Activated CD4-positive, alpha-beta memory T cell treated with anti-CD3 and anti-CD28 coated beads for 36 hours (primary cell): ENCODE data around the gene NPAS2. TPM values are rescaled to one million over a fixed set of nuclear protein-coding genes. Genes with fewer than 3 reads are reported as not detected.

Experiments
- CTCF ChIA-PET: fragments of 350-600 bp; sonication (Branson Sonifier 250); formaldehyde crosslinking; loops from one replicate; lab custom pipeline; 2021; ENCODE audit warnings: antibody characterized with exemption, inconsistent platforms; lab: Charles Lee
- POLR2A ChIA-PET: fragments of 350-600 bp; sonication (Branson Sonifier 250); formaldehyde crosslinking; loops from one replicate; lab custom pipeline; 2021; ENCODE audit warnings: antibody characterized with exemption; lab: Charles Lee
- DNase-seq: peaks from one replicate; pipeline ENCODE4 v3.0.0-alpha.2; 2020
- H3K27ac Mint-ChIP-seq: one replicate; pipeline ENCODE4 v1.8.0; 2021; ENCODE audit warnings: mixed read lengths
- H3K27me3 Mint-ChIP-seq: one replicate; pipeline ENCODE4 v1.8.0; 2021; ENCODE audit warnings: mixed read lengths
- H3K36me3 Mint-ChIP-seq: one replicate; pipeline ENCODE4 v1.8.0; 2021; ENCODE audit warnings: mixed read lengths
- H3K4me1 Mint-ChIP-seq: one replicate; pipeline ENCODE4 v1.8.0; 2021; ENCODE audit warnings: low read depth, mixed read lengths
- H3K4me3 Mint-ChIP-seq: one replicate; pipeline ENCODE4 v1.8.0; 2021; ENCODE audit warnings: mild to moderate bottlenecking, mixed read lengths
- H3K9me3 Mint-ChIP-seq: one replicate; pipeline ENCODE4 v1.8.0; 2021; ENCODE audit warnings: mixed read lengths
- intact Hi-C: fragments of 100-400 bp; cut with micrococcal nuclease; formaldehyde crosslinking; loops from one replicate; pipeline ENCODE4 v1.15.1; 2023
- total RNA-seq, 2 experiments: library from RNA; stranded (reverse); gene quantifications; one replicate each; pipeline ENCODE4 v1.2.3, GENCODE V29; 2021

NPAS2 gene
- total RNA-seq, 2 experiments from 2014 or later, result 1.4 to 2.3 TPM

DNA sequence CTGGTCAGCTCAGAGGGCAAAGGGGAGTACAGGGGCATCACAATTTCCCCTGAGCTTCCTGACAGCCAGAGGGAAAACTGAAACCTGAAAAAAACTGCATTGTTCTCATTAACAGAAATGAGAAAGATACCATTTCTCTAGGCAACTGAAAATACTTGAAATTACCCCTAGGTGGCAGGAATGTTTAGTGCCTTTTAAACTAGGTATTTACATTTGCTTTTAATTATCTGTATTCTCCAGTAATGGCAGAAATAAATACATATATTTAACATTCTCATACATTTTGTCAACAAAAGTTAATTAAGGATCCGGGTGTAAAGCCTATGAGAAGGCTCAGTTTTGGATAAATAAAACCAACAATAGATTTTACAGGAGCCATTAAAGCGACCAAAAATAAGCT is 216.6 kb downstream of the NPAS2 start:
- Mint-ChIP-seq H3K9me3 (no peaks in the 10 kb centered on the region), H3K27ac (no peak overlapping the region), H3K27me3 (no peaks in the 10 kb centered on the region), H3K4me1 (no peaks in the 10 kb centered on the region), H3K4me3 (no peak overlapping the region), H3K36me3 (no peaks in the 10 kb centered on the region)
- CTCF ChIA-PET, result interaction anchor here (0.7 to 4.2 kb wide), 12 partner anchors 8 to 169 kb away, joined by 3 to 25 read pairs (median 4); partner anchors contain the start of gene TBC1D8
- POLR2A ChIA-PET, result no interaction called here
- DNase-seq, result no peak
- intact Hi-C loops, result no loop called here

DNA sequence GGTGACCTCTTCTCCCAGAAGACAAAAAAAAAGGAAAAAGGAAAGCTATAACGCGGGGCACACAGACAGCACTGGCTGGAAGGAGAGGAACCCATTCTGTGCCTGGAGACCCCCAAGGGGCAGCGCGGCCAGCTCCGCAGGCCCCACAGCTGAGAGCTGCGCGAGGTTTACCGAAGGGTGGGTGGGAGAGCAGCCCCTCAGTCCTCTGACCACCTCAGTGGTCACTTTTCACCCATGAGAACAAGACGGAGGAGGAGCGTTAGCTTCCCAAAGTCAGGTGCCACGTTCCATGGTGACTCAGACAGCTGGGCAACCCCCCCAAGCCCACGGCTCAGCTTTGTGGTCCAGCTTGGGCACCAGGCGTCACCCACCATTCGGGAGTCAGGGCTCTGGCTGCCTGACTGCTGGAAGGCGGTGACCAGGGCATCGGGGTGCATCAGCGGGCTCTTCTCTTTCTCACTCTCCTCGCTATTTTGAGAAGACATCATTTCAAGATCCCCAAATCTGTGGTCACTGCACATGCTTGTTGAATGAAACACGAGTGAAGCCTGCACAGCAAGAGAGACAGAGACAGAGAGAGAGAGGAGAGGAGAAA is 217.3 kb downstream of the NPAS2 start:
- H3K27ac Mint-ChIP-seq, result no peak overlapping the region
- intact Hi-C loops, result no loop called here
- no peak overlapping the region for H3K4me3 Mint-ChIP-seq
- POLR2A ChIA-PET, result no interaction called here
- H3K9me3 Mint-ChIP-seq, result no peaks in the 10 kb centered on the region
- no peaks in the 10 kb centered on the region for H3K4me1 Mint-ChIP-seq
- H3K36me3 Mint-ChIP-seq, result no peaks in the 10 kb centered on the region
- DNase-seq, result no peak
- H3K27me3 Mint-ChIP-seq, result no peaks in the 10 kb centered on the region
- CTCF ChIA-PET, result interaction anchor here (0.6 to 4.2 kb wide), 12 partner anchors 9 to 1941 kb away, joined by 3 to 25 read pairs (median 4); partner anchors contain the start of gene TBC1D8

DNA sequence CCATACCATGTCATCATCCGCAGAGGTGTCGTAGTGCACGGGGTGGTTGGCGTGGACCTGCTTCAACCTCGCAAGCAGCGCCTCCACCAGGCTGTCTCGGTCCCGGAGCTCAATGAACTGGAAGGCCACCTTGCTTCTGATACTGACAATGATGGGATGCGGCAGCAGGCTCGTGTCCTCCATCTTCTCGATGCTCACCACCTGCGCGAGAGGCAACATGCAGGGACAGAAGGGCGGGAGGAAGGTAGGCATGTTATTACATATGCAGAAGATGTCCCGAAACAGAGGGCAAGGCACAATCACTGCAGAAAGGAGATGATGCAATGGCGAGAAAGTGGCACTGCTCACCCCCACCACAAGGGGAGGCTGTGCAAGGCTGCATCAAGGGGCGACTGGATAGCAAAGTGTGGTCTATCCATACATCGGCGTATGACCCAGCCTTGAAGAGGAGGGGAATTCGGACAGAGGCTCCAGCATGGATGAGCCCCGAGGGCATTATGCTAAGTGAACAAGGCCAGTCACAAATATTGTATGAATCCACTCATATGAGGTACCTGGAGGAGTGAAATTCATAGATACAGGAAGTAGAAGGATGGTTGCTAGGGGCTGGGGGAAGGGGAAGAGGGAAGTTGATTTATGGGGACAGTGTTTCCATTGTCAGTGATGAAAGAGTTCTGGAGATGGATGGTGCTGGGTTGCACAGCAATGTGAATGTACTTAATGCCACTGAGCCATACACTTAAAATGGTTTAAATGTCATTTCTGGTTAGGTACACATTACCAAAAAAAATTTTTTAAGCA is 218.7 kb downstream of the NPAS2 start:
- Mint-ChIP-seq H3K4me3 (no peak overlapping the region), H3K27ac (no peak overlapping the region), H3K36me3 (no peaks in the 10 kb centered on the region), H3K4me1 (no peaks in the 10 kb centered on the region), H3K27me3 (no peaks in the 10 kb centered on the region), H3K9me3 (no peaks in the 10 kb centered on the region)
- intact Hi-C loops, result loop anchor here (1.0 to 2.0 kb wide), 2 partner anchors 114 to 167 kb away; no protein-coding TSS in a partner anchor
- DNase-seq, result peak; percentile 49
- ChIA-PET POLR2A (no interaction called here), CTCF (no interaction called here)

DNA sequence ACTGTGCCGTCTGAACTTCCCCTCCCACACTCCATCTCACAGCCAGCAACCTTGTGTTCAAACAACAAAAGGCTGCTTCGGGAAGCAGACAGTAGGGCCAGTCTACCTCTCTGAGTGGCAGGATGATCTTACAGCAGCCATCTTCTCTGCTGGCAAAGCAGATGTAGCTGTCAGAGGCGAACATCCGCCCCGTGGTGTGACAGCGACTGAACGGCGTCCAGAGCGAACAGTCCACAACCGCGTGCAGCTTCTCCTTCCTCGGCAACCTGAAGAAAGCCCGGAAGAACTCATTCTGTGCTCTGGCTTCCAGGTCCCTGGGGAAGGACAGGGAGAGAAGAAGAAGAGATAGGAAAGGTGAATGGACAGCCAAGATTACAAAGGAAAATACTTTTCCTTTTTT is 220.1 kb downstream of the NPAS2 start:
- no peaks in the 10 kb centered on the region for H3K36me3 Mint-ChIP-seq
- ChIA-PET CTCF (interaction anchor here (0.6 kb wide), 1 partner anchor 247 kb away, joined by 4 read pairs; no protein-coding TSS in a partner anchor), POLR2A (no interaction called here)
- H3K9me3 Mint-ChIP-seq, result no peaks in the 10 kb centered on the region
- H3K4me1 Mint-ChIP-seq, result no peaks in the 10 kb centered on the region
- no peak overlapping the region for H3K27ac Mint-ChIP-seq
- H3K4me3 Mint-ChIP-seq, result no peak overlapping the region
- intact Hi-C loops, result no loop called here
- no peak for DNase-seq
- H3K27me3 Mint-ChIP-seq, result no peaks in the 10 kb centered on the region

DNA sequence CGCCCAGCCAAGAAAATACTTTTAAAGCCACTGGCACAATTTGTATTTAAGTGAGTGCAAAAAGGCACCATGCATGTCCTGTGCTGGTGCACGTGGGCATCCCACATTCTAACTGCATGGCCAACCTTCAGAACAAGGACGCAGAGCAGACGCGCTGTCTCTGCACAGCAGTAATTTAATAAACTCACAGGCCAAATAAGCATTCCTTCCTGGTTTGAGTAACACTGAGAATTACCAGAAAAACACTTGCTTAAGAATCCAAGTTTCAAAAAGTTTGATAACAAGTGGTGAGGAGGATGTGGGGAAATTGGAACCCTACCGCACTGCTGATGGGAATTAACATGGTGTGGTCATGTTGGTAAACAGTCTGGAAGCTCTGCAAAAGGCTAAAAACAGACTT is 220.8 kb downstream of the NPAS2 start:
- H3K4me1 Mint-ChIP-seq, result no peaks in the 10 kb centered on the region
- no peak overlapping the region for H3K4me3 Mint-ChIP-seq
- H3K27me3 Mint-ChIP-seq, result no peaks in the 10 kb centered on the region
- DNase-seq, result no peak
- H3K27ac Mint-ChIP-seq, result no peak overlapping the region
- intact Hi-C loops, result no loop called here
- no peaks in the 10 kb centered on the region for H3K9me3 Mint-ChIP-seq
- POLR2A ChIA-PET, result no interaction called here
- no peaks in the 10 kb centered on the region for H3K36me3 Mint-ChIP-seq
- CTCF ChIA-PET, result interaction anchor here (0.6 kb wide), 1 partner anchor 247 kb away, joined by 4 read pairs; no protein-coding TSS in a partner anchor

DNA sequence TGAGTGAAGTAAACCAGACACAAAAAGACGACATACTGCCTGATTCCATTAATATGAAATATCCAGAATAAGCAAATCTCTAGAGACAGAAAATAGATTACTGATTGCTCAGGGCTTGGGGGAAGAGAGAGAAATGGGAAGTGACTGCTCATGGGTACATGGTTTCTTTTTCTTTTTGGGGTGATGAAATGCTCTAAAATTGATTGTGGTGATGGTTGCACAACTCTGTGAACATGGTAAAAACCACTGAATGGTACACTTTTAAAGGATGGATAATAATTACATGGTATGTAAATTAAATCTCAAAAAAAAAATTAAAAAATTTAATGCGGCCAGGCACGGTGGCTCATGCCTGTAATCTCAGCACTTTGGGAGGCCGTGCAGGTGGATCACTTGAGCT is 221.5 kb downstream of the NPAS2 start:
- H3K36me3 Mint-ChIP-seq, result no peaks in the 10 kb centered on the region
- no peaks in the 10 kb centered on the region for H3K9me3 Mint-ChIP-seq
- POLR2A ChIA-PET, result no interaction called here
- H3K27ac Mint-ChIP-seq, result no peak overlapping the region
- H3K4me1 Mint-ChIP-seq, result no peaks in the 10 kb centered on the region
- CTCF ChIA-PET, result interaction anchor here (0.7 kb wide), 1 partner anchor 15 kb away, joined by 3 read pairs; no protein-coding TSS in a partner anchor
- no peak overlapping the region for H3K4me3 Mint-ChIP-seq
- no peaks in the 10 kb centered on the region for H3K27me3 Mint-ChIP-seq
- intact Hi-C loops, result no loop called here
- no peak for DNase-seq

DNA sequence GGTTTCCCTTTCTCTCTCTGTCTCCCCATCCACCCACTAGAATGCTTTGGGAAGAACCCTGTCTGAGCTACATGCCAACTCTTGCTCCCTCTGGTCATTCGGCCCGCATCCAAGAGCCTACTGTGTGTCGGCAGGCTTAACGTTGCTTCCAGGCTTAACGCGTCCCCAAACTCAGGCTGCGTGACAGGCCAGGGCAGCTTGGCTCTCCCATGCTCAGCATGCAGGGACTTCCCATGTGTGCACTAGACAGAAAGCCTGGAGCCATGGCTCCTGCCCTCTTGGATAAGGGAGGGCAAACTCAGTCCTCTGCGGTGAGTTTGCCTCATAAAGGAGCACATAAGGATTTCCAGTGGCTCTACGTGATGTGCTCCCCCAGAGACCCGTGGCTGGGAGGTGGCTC is 225.4 kb downstream of the NPAS2 start:
- POLR2A ChIA-PET, result no interaction called here
- no peaks in the 10 kb centered on the region for H3K9me3 Mint-ChIP-seq
- no peak overlapping the region for H3K27ac Mint-ChIP-seq
- H3K36me3 Mint-ChIP-seq, result no peaks in the 10 kb centered on the region
- CTCF ChIA-PET, result no interaction called here
- intact Hi-C loops, result no loop called here
- DNase-seq, result no peak
- no peaks in the 10 kb centered on the region for H3K4me1 Mint-ChIP-seq
- H3K27me3 Mint-ChIP-seq, result no peaks in the 10 kb centered on the region
- no peak overlapping the region for H3K4me3 Mint-ChIP-seq

Other genes with a start within 250 kb of the NPAS2 start
- 1,000 to 10,000 TPM; 1,809 to 1,825 TPM for gene RPL31, start 182.2 kb downstream of the NPAS2 start, total RNA-seq